ENCODE results near the gene KAZN. TPM values are rescaled to one million over a fixed set of nuclear protein-coding genes. Genes with fewer than 3 reads are reported as not detected.

The KAZN gene
- total and polyA plus RNA-seq, 9 donors, result 10.1 to 56.4 (median 27.9) TPM

DNA sequence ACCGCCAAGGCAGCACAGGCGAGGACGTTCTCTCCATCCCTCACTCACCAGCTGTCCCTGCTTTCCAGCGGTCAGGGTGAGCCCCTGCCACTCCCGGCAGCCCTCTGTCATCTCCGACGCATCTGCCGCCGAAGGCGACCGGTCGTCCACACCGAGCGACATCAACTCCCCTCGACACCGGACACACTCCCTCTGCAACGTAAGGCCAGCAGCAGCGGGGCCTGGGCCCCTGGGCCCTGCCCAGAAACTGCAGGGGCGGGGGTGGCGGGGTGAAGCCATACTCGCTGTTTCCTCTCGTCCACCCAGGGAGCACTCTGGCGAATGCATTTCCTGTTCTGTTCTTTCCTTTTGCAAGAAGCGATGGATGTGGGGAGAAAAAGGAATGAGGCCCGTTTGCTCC, 461.6 kb downstream of the KAZN start:
- H3K9me3 ChIP-seq, result no peaks in the 10 kb centered on the region
- WGBS, 3 donors, result 85 to 89% (median 89%) methylated on average over 25 of the region's 25 CpGs
- no peak for TF ChIP-seq POLR2A (IDR thresholded peaks at IDR 0.05)
- TF ChIP-seq CTCF (IDR thresholded peaks at IDR 0.05), result no peak
- TF ChIP-seq EP300 (IDR thresholded peaks at IDR 0.05), result no peak
- H3K27ac ChIP-seq, result no peak overlapping the region
- no peak for DNase-seq
- intact Hi-C loops (cut with DNase I), result no loop called here
- H3K4me3 ChIP-seq, result no peak overlapping the region
- no peaks in the 10 kb centered on the region for H3K27me3 ChIP-seq
- no peaks in the 10 kb centered on the region for H3K4me1 ChIP-seq (ENCODE audit: insufficient read depth)
- no peaks in the 10 kb centered on the region for H3K36me3 ChIP-seq

GRCh38 chr1:15062479-15063099, 464.1 kb downstream of the KAZN start:
- no peak for DNase-seq
- Histone ChIP-seq H3K27ac (no peak overlapping the region), H3K27me3 (no peaks in the 10 kb centered on the region), H3K9me3 (no peaks in the 10 kb centered on the region), H3K36me3 (no peaks in the 10 kb centered on the region), H3K4me3 (no peak overlapping the region), H3K4me1 (ENCODE audit: insufficient read depth) (no peaks in the 10 kb centered on the region)
- no peak for TF ChIP-seq POLR2A (IDR thresholded peaks at IDR 0.05)
- TF ChIP-seq EP300 (IDR thresholded peaks at IDR 0.05), result no peak
- no peak for TF ChIP-seq CTCF (IDR thresholded peaks at IDR 0.05)
- 86 to 89% (median 87%) methylated on average over 6 of the region's 6 CpGs for WGBS, 3 donors
- intact Hi-C loops (cut with DNase I), result no loop called here

GRCh38 chr1:15063346-15063745, 464.9 kb downstream of the KAZN start:
- TF ChIP-seq POLR2A (IDR thresholded peaks at IDR 0.05) (no peak), EP300 (IDR thresholded peaks at IDR 0.05) (no peak), CTCF (IDR thresholded peaks at IDR 0.05) (no peak)
- Histone ChIP-seq H3K4me1 (ENCODE audit: insufficient read depth) (no peaks in the 10 kb centered on the region), H3K9me3 (no peaks in the 10 kb centered on the region), H3K27ac (no peak overlapping the region), H3K36me3 (no peaks in the 10 kb centered on the region), H3K4me3 (no peak overlapping the region), H3K27me3 (no peaks in the 10 kb centered on the region)
- intact Hi-C loops (cut with DNase I), result no loop called here
- 86 to 92% (median 92%) methylated on average over 7 of the region's 7 CpGs for WGBS, 3 donors
- DNase-seq, result no peak

GRCh38 chr1:15063783-15064182, 465.3 kb downstream of the KAZN start:
- Histone ChIP-seq H3K4me3 (no peak overlapping the region), H3K27ac (no peak overlapping the region), H3K9me3 (no peaks in the 10 kb centered on the region), H3K4me1 (ENCODE audit: insufficient read depth) (no peaks in the 10 kb centered on the region), H3K27me3 (no peaks in the 10 kb centered on the region), H3K36me3 (no peaks in the 10 kb centered on the region)
- no peak for TF ChIP-seq POLR2A (IDR thresholded peaks at IDR 0.05)
- WGBS, 3 donors, result 90 to 94% (median 90%) methylated on average over 7 of the region's 7 CpGs
- intact Hi-C loops (cut with DNase I), result no loop called here
- DNase-seq, result no peak

DNA sequence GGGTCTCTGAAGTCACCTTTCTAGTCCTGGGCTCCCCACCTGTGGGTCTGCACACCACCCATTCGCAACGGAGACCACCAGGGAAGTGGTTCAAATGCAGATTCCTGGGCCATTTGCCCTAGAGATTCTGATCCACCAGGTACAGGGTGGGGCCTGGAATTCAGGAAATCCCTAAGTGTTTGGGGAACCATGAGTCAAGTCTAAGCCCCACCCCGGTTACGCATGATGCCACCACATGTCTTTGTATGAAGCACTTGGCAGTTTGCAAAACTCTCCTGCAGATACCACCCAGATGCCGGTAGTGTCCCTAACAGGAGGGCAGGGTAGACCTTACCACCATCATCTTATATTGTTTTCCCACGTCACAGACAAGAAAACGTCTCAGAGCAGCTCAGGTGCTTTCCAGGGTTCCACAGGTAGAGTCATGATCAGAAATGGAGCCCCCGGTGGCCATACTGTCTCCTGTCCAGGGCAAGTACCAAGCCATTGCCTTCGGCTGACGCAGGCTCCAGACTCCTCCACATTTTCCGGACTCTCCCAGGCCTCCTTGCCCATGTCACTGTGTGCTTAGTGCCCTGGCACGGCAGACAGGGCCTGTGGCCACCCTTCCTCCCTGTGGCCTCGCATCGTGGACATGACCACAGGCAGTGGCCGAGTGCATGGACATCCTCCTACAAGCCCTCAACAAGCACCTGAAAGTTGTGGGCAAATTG, 465.9 kb downstream of the KAZN start:
- intact Hi-C loops (cut with DNase I), result no loop called here
- Histone ChIP-seq H3K4me1 (ENCODE audit: insufficient read depth) (no peaks in the 10 kb centered on the region), H3K27me3 (no peaks in the 10 kb centered on the region), H3K9me3 (no peaks in the 10 kb centered on the region), H3K36me3 (no peaks in the 10 kb centered on the region), H3K27ac (no peak overlapping the region), H3K4me3 (no peak overlapping the region)
- no peak for DNase-seq
- 90 to 95% (median 90%) methylated on average over 15 of the region's 15 CpGs for WGBS, 3 donors
- no peak for TF ChIP-seq CTCF (IDR thresholded peaks at IDR 0.05)
- TF ChIP-seq EP300 (IDR thresholded peaks at IDR 0.05), result no peak
- no peak for TF ChIP-seq POLR2A (IDR thresholded peaks at IDR 0.05)
